GM12878 (cell line): ENCODE data around the gene PPP2R3C. TPM values are rescaled to one million over a fixed set of nuclear protein-coding genes. Genes with fewer than 3 reads are reported as not detected.

ENCODE experiments used
- ATAC-seq: fragments of 200-7000 bp; cut with Tn5 transposase; 3 replicates; pipeline ENCODE4 v1.9.1; 2020; ENCODE audit warnings: mild to moderate bottlenecking, moderate library complexity
- BruUV-seq: library from RNA; stranded (reverse); fragments of 400-500 nt; replicated peaks from 2 replicates; lab custom pipeline; 2021; lab: Mats Ljungman, UMichigan
- CTCF ChIA-PET: fragments of 300-600 bp; sonication (Branson Sonifier 250); formaldehyde crosslinking; extraction: SDS; loops from one replicate; lab custom pipeline; 2021; ENCODE audit warnings: inconsistent platforms; lab: Yijun Ruan, JAX
- POLR2A ChIA-PET: fragments of 350-600 bp; formaldehyde crosslinking; extraction: SDS; loops from one replicate; lab custom pipeline; 2021; ENCODE audit warnings: inconsistent platforms; lab: Charles Lee
- RAD21 ChIA-PET: fragments of 300-600 bp; sonication (Branson Sonifier 250); formaldehyde crosslinking; loops from one replicate; lab custom pipeline; 2023; ENCODE audit warnings: antibody characterized with exemption; ENCODE audit not compliant: unreplicated experiment; lab: Charles Lee
- SMC1A ChIA-PET: fragments of 300-600 bp; sonication (Branson Sonifier 250); formaldehyde crosslinking; loops from one replicate; lab custom pipeline; 2023; ENCODE audit not compliant: unreplicated experiment, uncharacterized antibody; lab: Charles Lee
- DNase-seq: peaks from one replicate; pipeline ENCODE4 v3.0.0-alpha.2; 2011; ENCODE audit warnings: low read depth, low spot score
- FAIRE-seq: peaks from 3 replicates; lab custom pipeline; 2011; peaks lifted over from hg19 to GRCh38; lab: Jason Lieb, UNC
- H2AFZ ChIP-seq: 2 replicates; pipeline ENCODE4 v1.6.0; 2011; ENCODE audit warnings: low read depth, low read length, control low read depth; ENCODE audit not compliant: control insufficient read depth
- H3K27ac ChIP-seq: 2 replicates; pipeline ENCODE4 v1.5.1; 2011; ENCODE audit warnings: control low read depth; ENCODE audit not compliant: control insufficient read depth, insufficient read depth
- H3K27me3 ChIP-seq, 2 experiments: replicated peaks in 1 of 2; 2 replicates each; pipeline versions ENCODE4 v1.6.0 to v1.6.1; 2011; ENCODE audit warnings: low read length in 1 of 2; ENCODE audit not compliant: control insufficient read depth in 2 of 2, insufficient read depth in 2 of 2
- H3K36me3 ChIP-seq, 2 experiments: 2 replicates each; pipeline ENCODE4 v1.5.1; 2011; ENCODE audit warnings: low read length in 1 of 2; ENCODE audit not compliant: control insufficient read depth in 2 of 2, insufficient read depth in 2 of 2
- H3K4me1 ChIP-seq: 2 replicates; pipeline ENCODE4 v1.6.1; 2011; ENCODE audit warnings: mild to moderate bottlenecking, low read length, moderate library complexity, mixed read lengths; ENCODE audit not compliant: control insufficient read depth, insufficient read depth
- H3K4me2 ChIP-seq: 2 replicates; pipeline ENCODE4 v1.6.0; 2011; ENCODE audit warnings: control low read depth; ENCODE audit not compliant: control insufficient read depth, insufficient read depth
- H3K4me3 ChIP-seq: fragments of 200-600 bp; sonication (generic); 2 replicates; pipeline ENCODE4 v1.5.1; 2016
- H3K79me2 ChIP-seq: 2 replicates; pipeline ENCODE4 v1.6.0; 2011; ENCODE audit warnings: low read length; ENCODE audit not compliant: control insufficient read depth, insufficient read depth
- H3K9ac ChIP-seq: 2 replicates; pipeline ENCODE4 v1.8.0; 2011; ENCODE audit warnings: low read length, control low read depth, mixed read lengths; ENCODE audit not compliant: control insufficient read depth, insufficient read depth
- H3K9me3 ChIP-seq: replicated peaks from 3 replicates; pipeline ENCODE4 v1.5.1; 2011; ENCODE audit warnings: mild to moderate bottlenecking, low read length; ENCODE audit not compliant: control insufficient read depth, insufficient read depth
- H4K20me1 ChIP-seq: 2 replicates; pipeline ENCODE4 v1.6.0; 2011; ENCODE audit not compliant: control insufficient read depth, insufficient read depth
- CEBPB ChIP-seq, 2 experiments: fragments of 150-350 bp in 1 of 2; IDR thresholded peaks; 2 replicates each; pipeline ENCODE4 v1.6.1; 2012 to 2014; ENCODE audit warnings: low read depth in 2 of 2, low read length in 2 of 2, borderline replicate concordance in 1 of 2, inconsistent platforms in 1 of 2
- EED ChIP-seq: sonication (generic); IDR thresholded peaks from 2 replicates; pipeline ENCODE4 v1.6.1; 2016; ENCODE audit warnings: antibody characterized with exemption, low read depth
- EGR1 ChIP-seq, 2 experiments: IDR thresholded peaks; 1 replicate in 1 of 2; 2 replicates in 1 of 2; pipeline ENCODE4 v1.6.1; 2011 to 2012; ENCODE audit warnings: low read depth in 2 of 2, low read length in 2 of 2, borderline replicate concordance in 1 of 2, mild to moderate bottlenecking in 1 of 2, moderate library complexity in 1 of 2
- MAX ChIP-seq: IDR thresholded peaks from 2 replicates; pipeline ENCODE4 v1.6.1; 2012; ENCODE audit warnings: low read depth, low read length, improper control_type of control experiment
- MEF2B ChIP-seq: fragments of 450-650 bp; IDR thresholded peaks from 2 replicates; pipeline ENCODE4 v1.6.1; 2018; ENCODE audit warnings: mild to moderate bottlenecking, moderate library complexity; ENCODE audit not compliant: partially characterized antibody, poor library complexity, severe bottlenecking
- RFX5 ChIP-seq: IDR thresholded peaks from 2 replicates; pipeline ENCODE4 v1.6.1; 2011; ENCODE audit warnings: low read depth, low read length, improper control_type of control experiment
- SMC3 ChIP-seq: IDR thresholded peaks from 2 replicates; pipeline ENCODE4 v1.6.1; 2011; ENCODE audit warnings: low read length, improper control_type of control experiment, borderline replicate concordance
- STAT1 ChIP-seq: fragments of 450-650 bp; conservative IDR thresholded peaks from 2 replicates; pipeline ENCODE4 v1.6.1; 2014; ENCODE audit warnings: antibody characterized with exemption, mild to moderate bottlenecking
- STAT3 ChIP-seq: IDR thresholded peaks from 2 replicates; pipeline ENCODE4 v1.6.1; 2011; ENCODE audit warnings: low read depth, low read length, improper control_type of control experiment
- SUPT20H ChIP-seq: IDR thresholded peaks from 2 replicates; pipeline ENCODE4 v1.6.1; 2011; ENCODE audit warnings: low read depth, mild to moderate bottlenecking, low read length, moderate library complexity, borderline replicate concordance; ENCODE audit not compliant: control insufficient read depth
- YY1 ChIP-seq: IDR thresholded peaks from 2 replicates; pipeline ENCODE4 v1.6.1; 2011; ENCODE audit warnings: low read depth, mild to moderate bottlenecking, low read length
- ZSCAN29 ChIP-seq: fragments of 450-650 bp; IDR thresholded peaks from 2 replicates; pipeline ENCODE4 v1.6.1; 2017; ENCODE audit warnings: mild to moderate bottlenecking, moderate library complexity
- whole genome bisulfite sequencing: methylation state at CpG from one replicate; pipeline ENCODE4 v1.1.6; 2016; ENCODE audit warnings: low lambda C conversion rate; ENCODE audit not compliant: insufficient replicate concordance, insufficient coverage; ENCODE audit errors: missing lambda C conversion rate; 5-methylcytosine and 5-hydroxymethylcytosine counted together
- in situ Hi-C: fragments of 300-500 bp; cut with MboI; formaldehyde crosslinking; loops from 9 replicates; pipeline ENCODE4 v1.14.3; 2018; ENCODE audit warnings: mixed read lengths
- intact Hi-C: fragments of 100-400 bp; cut with micrococcal nuclease; formaldehyde crosslinking; loops from one replicate; pipeline ENCODE4 v1.14.2; 2022; ENCODE audit not compliant: unreplicated experiment
- polyA plus RNA-seq, 11 experiments: library from polyadenylated mRNA; depleted of rRNA in 4 of 11; unstranded in 6 of 11; stranded (reverse) in 5 of 11; fragments of >200 nt; fragmentation: Nextera tagmentation in 4 of 11; fragmentation: Illumina TruSeq in 1 of 11; extraction: Ambion mirVana in 4 of 11; extraction: Trizol in 1 of 11; gene quantifications; 1 replicate in 1 of 11; 2 replicates in 10 of 11; pipeline versions ENCODE4 v1.2.1 to v1.2.3, GENCODE V29; 2011 to 2016; ENCODE audit warnings: inconsistent platforms in 2 of 11, missing spikeins in 2 of 11, low read depth in 1 of 11
- total RNA-seq, 4 experiments: library from RNA; depleted of rRNA in 3 of 4; stranded (reverse); fragments of >200 nt in 3 of 4; fragmentation: Illumina TruSeq in 1 of 4; extraction: Trizol in 1 of 4; gene quantifications; 2 replicates each; pipeline versions ENCODE4 v1.2.1 to v1.2.3, GENCODE V29; 2013 to 2021
- TF ChIP-seq, protein P1 (sequence below): IDR thresholded peaks from 2 replicates; pipeline ENCODE4 v1.6.1; 2011; ENCODE audit warnings: low read depth, mild to moderate bottlenecking, low read length, moderate library complexity, borderline replicate concordance; ENCODE audit errors: extremely low read depth

Gene PPP2R3C
- total and polyA plus RNA-seq, 10 of the 15 experiments (the other 5 are each of a cell fraction or from before 2014, with no cell fraction given) = 27.6 to 80.5 (median 42.9) TPM

- SMC1A ChIA-PET = interaction anchor here (0.9 to 16.3 kb wide), 5 partner anchors 8 to 269 kb away, joined by 3 to 362 read pairs (median 20); no protein-coding TSS in a partner anchor
- Histone ChIP-seq H3K79me2 (peaks cover 4% of the 10 kb centered on the region), H3K36me3 (peaks cover 1 to 4% of the 10 kb centered on the region in 2 experiments; a peak in 2 of 4 replicates), H2AFZ (no peak overlapping the region), H3K4me3 (no peak overlapping the region), H3K4me1 (peaks cover 10% of the 10 kb centered on the region), H3K27ac (no peak overlapping the region), H3K4me2 (no peak overlapping the region), H3K9me3 (no peaks in the 10 kb centered on the region), H4K20me1 (no peaks in the 10 kb centered on the region), H3K27me3 (no peaks in the 10 kb centered on the region), H3K9ac (no peak overlapping the region)
- ATAC-seq (no peak), FAIRE-seq (no peak), DNase-seq (no peak)
- intact Hi-C loops (no loop called here), in situ Hi-C loops (no loop called here)
- BruUV-seq = no TSS peak
- TF ChIP-seq SMC3 = no peak
- TF ChIP-seq STAT3 = no peak
- no peak for TF ChIP-seq CEBPB (IDR thresholded peaks at IDR 0.05; ENCODE audit: borderline replicate concordance in 1 of 2, low read depth in 2 of 2, low read length in 2 of 2)
- no peak for TF ChIP-seq EGR1 (IDR thresholded peaks at IDR 0.05; ENCODE audit: borderline replicate concordance in 1 of 2, low read depth in 2 of 2, low read length in 2 of 2)
- no peak for TF ChIP-seq ZSCAN29
- no peak for TF ChIP-seq SUPT20H
- TF ChIP-seq STAT1 = no peak
- TF ChIP-seq MAX = no peak
- no peak for TF ChIP-seq EED
- no peak for TF ChIP-seq MEF2B
- TF ChIP-seq, protein P1, sequence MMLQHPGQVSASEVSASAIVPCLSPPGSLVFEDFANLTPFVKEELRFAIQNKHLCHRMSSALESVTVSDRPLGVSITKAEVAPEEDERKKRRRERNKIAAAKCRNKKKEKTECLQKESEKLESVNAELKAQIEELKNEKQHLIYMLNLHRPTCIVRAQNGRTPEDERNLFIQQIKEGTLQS = no peak
- TF ChIP-seq RFX5 = no peak
- TF ChIP-seq YY1 = no peak
- CTCF ChIA-PET = interaction anchor here (8.1 to 11.8 kb wide), 4 partner anchors 82 to 275 kb away, joined by 84 to 324 read pairs (median 128); partner anchors contain the start of gene NFKBIA
- POLR2A ChIA-PET = interaction anchor here (1.0 kb wide), 1 partner anchor 11 kb away, joined by 3 read pairs; no protein-coding TSS in a partner anchor
- RAD21 ChIA-PET = interaction anchor here (0.7 to 9.8 kb wide), 4 partner anchors 9 to 269 kb away, joined by 3 to 257 read pairs (median 6); no protein-coding TSS in a partner anchor
- WGBS = 87% methylated on average over 5 of the region's 5 CpGs
These were observed 24.9 kb upstream of the PPP2R3C start for GRCh38 chr14:35146711-35147149.
